Measurements from ENCODE around the gene CEPT1. TPM values are rescaled to one million over a fixed set of nuclear protein-coding genes. Genes with fewer than 3 reads are reported as not detected.

Gene CEPT1
- total and polyA plus RNA-seq, 9 of the 15 experiments (the other 6 are each of a cell fraction or from before 2014, with no cell fraction given) = 24.4 to 72.6 (median 42.4) TPM

GRCh38 chr1:111139324-111139955 lies 583 bp upstream of the CEPT1 start (continued):
- TF ChIP-seq NCOA2 (IDR thresholded peaks at IDR 0.05; ENCODE audit: partially characterized antibody in 2 of 2) (no peak), ZNF347 (CRISPR knock-in tag; IDR thresholded peaks at IDR 0.05; ENCODE audit: low read depth) (no peak), ZNF174 (CRISPR knock-in tag; IDR thresholded peaks at IDR 0.05) (no peak), ZNF398 (CRISPR knock-in tag; IDR thresholded peaks at IDR 0.05) (no peak), ZNF175 (CRISPR knock-in tag; IDR thresholded peaks at IDR 0.05; ENCODE audit: low read depth) (no peak), LCOR (CRISPR knock-in tag; IDR thresholded peaks at IDR 0.05) (0 out of 2 replicates have a peak, but pooled peaks have one; percentile 17), POLR2A (conservative IDR thresholded peaks at IDR 0.05) (no peak), FOXM1 (IDR thresholded peaks at IDR 0.05; ENCODE audit: low read depth) (0 out of 2 replicates have a peak, but pooled peaks have one; percentile 9), FOXM1 (CRISPR knock-in tag; IDR thresholded peaks at IDR 0.05; ENCODE audit: low read depth) (no peak), RBM34 (IDR thresholded peaks at IDR 0.05; ENCODE audit: borderline replicate concordance, insufficient read depth, low read length) (0 out of 2 replicates have a peak, but pooled peaks have one; percentile 87), HSF4 (CRISPR knock-in tag; IDR thresholded peaks at IDR 0.05; ENCODE audit: borderline replicate concordance) (no peak), ZBTB43 (CRISPR knock-in tag; IDR thresholded peaks at IDR 0.05) (no peak), ZNF239 (CRISPR knock-in tag; IDR thresholded peaks at IDR 0.05) (no peak), NR3C1 (CRISPR knock-in tag; IDR thresholded peaks at IDR 0.05) (no peak), POLR3A (IDR thresholded peaks at IDR 0.05; ENCODE audit: borderline replicate concordance, extremely low read depth, insufficient read depth, insufficient read length) (no peak), TEAD1 (CRISPR knock-in tag; IDR thresholded peaks at IDR 0.05) (0 out of 4 replicates have a peak, but pooled peaks of 1 of the 2 experiments have one; percentile 40), ZNF717 (CRISPR knock-in tag; IDR thresholded peaks at IDR 0.05) (no peak), MCM3 (IDR thresholded peaks at IDR 0.05) (no peak), NR2F6 (CRISPR knock-in tag; IDR thresholded peaks at IDR 0.05) (no peak), ZNF395 (CRISPR knock-in tag; IDR thresholded peaks at IDR 0.05) (no peak), RUNX1 (IDR thresholded peaks at IDR 0.05; ENCODE audit: low read depth) (no peak), MEF2D (tag; conservative IDR thresholded peaks at IDR 0.05; ENCODE audit: low read depth) (0 out of 2 replicates have a peak, but pooled peaks have one; percentile 23), GATAD2A (IDR thresholded peaks at IDR 0.05) (no peak), ZNF140 (CRISPR knock-in tag; IDR thresholded peaks at IDR 0.05) (no peak), SAP30 (IDR thresholded peaks at IDR 0.05; ENCODE audit: borderline replicate concordance, insufficient read depth, low read depth, low read length, poor library complexity, severe bottlenecking) (peak; percentile 20)

Measured in K562 (cell line).